ENCODE measurements around the gene TMEM203.
A peak's percentile ranks its signal among the peaks of the same experiment; 100 is the strongest.

TMEM203 gene

GRCh38 chr9:137215196-137215986, 9.9 kb upstream of the TMEM203 start:
- Mint-ChIP-seq H3K27me3 (no peaks in the 10 kb centered on the region), H3K9me3 (no peaks in the 10 kb centered on the region), H3K27ac (ENCODE audit: low read depth) (no peak overlapping the region), H3K4me1 (peaks cover 6% of the 10 kb centered on the region), H3K36me3 (ENCODE audit: insufficient read depth) (peaks cover 7% of the 10 kb centered on the region), H3K4me3 (no peak overlapping the region)
- DNase-seq (ENCODE audit: low spot score in 2 of 2) (no peak), ATAC-seq (replicated peaks; ENCODE audit: extremely low read depth, poor library complexity, severe bottlenecking) (no peak)

- no peak for DNase-seq (ENCODE audit: low spot score in 2 of 2)
- H3K4me3 Mint-ChIP-seq = no peak overlapping the region
Observed at GRCh38 chr9:137214620-137215019, 9.2 kb upstream of the TMEM203 start.

GRCh38 chr9:137213160-137214060, 8.0 kb upstream of the TMEM203 start:
- H3K36me3 Mint-ChIP-seq (ENCODE audit: insufficient read depth) = peaks cover 8% of the 10 kb centered on the region
- ATAC-seq (replicated peaks; ENCODE audit: extremely low read depth, poor library complexity, severe bottlenecking) (no peak), DNase-seq (ENCODE audit: low spot score in 2 of 2) (no peak)
- no peaks in the 10 kb centered on the region for H3K27me3 Mint-ChIP-seq
- H3K4me1 Mint-ChIP-seq = peaks cover 6% of the 10 kb centered on the region
- peak overlapping the region; percentile 38 for H3K27ac Mint-ChIP-seq (ENCODE audit: low read depth)
- no peaks in the 10 kb centered on the region for H3K9me3 Mint-ChIP-seq
- no peak overlapping the region for H3K4me3 Mint-ChIP-seq

More at GRCh38 chr9:137214620-137215019, 9.2 kb upstream of the TMEM203 start:
- Mint-ChIP-seq H3K27ac (ENCODE audit: low read depth) (no peak overlapping the region), H3K9me3 (no peaks in the 10 kb centered on the region), H3K4me1 (peaks cover 6% of the 10 kb centered on the region), H3K36me3 (ENCODE audit: insufficient read depth) (peaks cover 7% of the 10 kb centered on the region), H3K27me3 (no peaks in the 10 kb centered on the region)
- no peak for ATAC-seq (replicated peaks; ENCODE audit: extremely low read depth, poor library complexity, severe bottlenecking)

GRCh38 chr9:137212520-137212919, 7.1 kb upstream of the TMEM203 start:
- ATAC-seq (replicated peaks; ENCODE audit: extremely low read depth, poor library complexity, severe bottlenecking) (no peak), DNase-seq (ENCODE audit: low spot score in 2 of 2) (no peak)
- Mint-ChIP-seq H3K4me1 (peaks cover 10% of the 10 kb centered on the region), H3K4me3 (no peak overlapping the region), H3K27ac (ENCODE audit: low read depth) (peak overlapping the region; percentile 38), H3K9me3 (no peaks in the 10 kb centered on the region), H3K36me3 (ENCODE audit: insufficient read depth) (peaks cover 11% of the 10 kb centered on the region), H3K27me3 (no peaks in the 10 kb centered on the region)

- H3K27ac Mint-ChIP-seq (ENCODE audit: low read depth) = no peak overlapping the region
- no peak overlapping the region for H3K4me3 Mint-ChIP-seq
- H3K9me3 Mint-ChIP-seq = no peaks in the 10 kb centered on the region
- DNase-seq (ENCODE audit: low spot score in 2 of 2) (no peak), ATAC-seq (replicated peaks; ENCODE audit: extremely low read depth, poor library complexity, severe bottlenecking) (no peak)
- peaks cover 19% of the 10 kb centered on the region for H3K4me1 Mint-ChIP-seq
- no peaks in the 10 kb centered on the region for H3K27me3 Mint-ChIP-seq
- H3K36me3 Mint-ChIP-seq (ENCODE audit: insufficient read depth) = peaks cover 11% of the 10 kb centered on the region
Observed at GRCh38 chr9:137211532-137211931, 6.1 kb upstream of the TMEM203 start.

GRCh38 chr9:137206602-137207001, 1.2 kb upstream of the TMEM203 start:
- H3K9me3 Mint-ChIP-seq = no peaks in the 10 kb centered on the region
- H3K27ac Mint-ChIP-seq (ENCODE audit: low read depth) = peak overlapping the region; percentile 94
- H3K36me3 Mint-ChIP-seq (ENCODE audit: insufficient read depth) = peaks cover 18% of the 10 kb centered on the region
- H3K4me3 Mint-ChIP-seq = peak overlapping the region; percentile 90
- DNase-seq (ENCODE audit: low spot score in 2 of 2) = no peak
- peaks cover 50% of the 10 kb centered on the region for H3K4me1 Mint-ChIP-seq
- no peak for ATAC-seq (replicated peaks; ENCODE audit: extremely low read depth, poor library complexity, severe bottlenecking)
- no peaks in the 10 kb centered on the region for H3K27me3 Mint-ChIP-seq

GRCh38 chr9:137204731-137205125, 720 bp downstream of the TMEM203 start:
- Mint-ChIP-seq H3K27me3 (no peaks in the 10 kb centered on the region), H3K36me3 (ENCODE audit: insufficient read depth) (peaks cover 22% of the 10 kb centered on the region), H3K27ac (ENCODE audit: low read depth) (peak overlapping the region; percentile 94), H3K9me3 (no peaks in the 10 kb centered on the region), H3K4me1 (peaks cover 48% of the 10 kb centered on the region), H3K4me3 (peak overlapping the region; percentile 90)
- DNase-seq (ENCODE audit: low spot score in 2 of 2) = no peak
- no peak for ATAC-seq (replicated peaks; ENCODE audit: extremely low read depth, poor library complexity, severe bottlenecking)

GRCh38 chr9:137202966-137203365, 2.5 kb downstream of the TMEM203 start:
- no peaks in the 10 kb centered on the region for H3K9me3 Mint-ChIP-seq
- no peak overlapping the region for H3K4me3 Mint-ChIP-seq
- H3K4me1 Mint-ChIP-seq = peaks cover 48% of the 10 kb centered on the region
- H3K27ac Mint-ChIP-seq (ENCODE audit: low read depth) = no peak overlapping the region
- H3K36me3 Mint-ChIP-seq (ENCODE audit: insufficient read depth) = peaks cover 20% of the 10 kb centered on the region
- H3K27me3 Mint-ChIP-seq = no peaks in the 10 kb centered on the region
- DNase-seq (ENCODE audit: low spot score in 2 of 2) (no peak), ATAC-seq (replicated peaks; ENCODE audit: extremely low read depth, poor library complexity, severe bottlenecking) (no peak)

GRCh38 chr9:137201205-137201868, 4.1 kb downstream of the TMEM203 start:
- DNase-seq (ENCODE audit: low spot score in 2 of 2) = no peak
- Mint-ChIP-seq H3K27me3 (no peaks in the 10 kb centered on the region), H3K9me3 (no peaks in the 10 kb centered on the region), H3K36me3 (ENCODE audit: insufficient read depth) (peaks cover 13% of the 10 kb centered on the region), H3K4me3 (peak overlapping the region; percentile 82), H3K4me1 (peaks cover 33% of the 10 kb centered on the region), H3K27ac (ENCODE audit: low read depth) (peak overlapping the region; percentile 81)
- ATAC-seq (replicated peaks; ENCODE audit: extremely low read depth, poor library complexity, severe bottlenecking) = no peak

- peak; percentile 96 for ATAC-seq (replicated peaks; ENCODE audit: extremely low read depth, poor library complexity, severe bottlenecking)
- Mint-ChIP-seq H3K4me1 (peaks cover 25% of the 10 kb centered on the region), H3K4me3 (peak within 1 kb of the TSS; percentile 82), H3K27me3 (no peaks in the 10 kb centered on the region), H3K27ac (ENCODE audit: low read depth) (peak within 1 kb of the TSS; percentile 81), H3K36me3 (ENCODE audit: insufficient read depth) (peaks cover 8% of the 10 kb centered on the region), H3K9me3 (no peaks in the 10 kb centered on the region)
- peak; percentile 92 to 97 for DNase-seq (ENCODE audit: low spot score in 2 of 2)
Observed at GRCh38 chr9:137200311-137201204, 4.9 kb downstream of the TMEM203 start, which contains the start of gene TPRN. Gene TPRN, minus strand, starts transcription at chr9:137200741. Its CDS starts 30 bp downstream, at chr9:137200711.

- no peaks in the 10 kb centered on the region for H3K27me3 Mint-ChIP-seq
- H3K4me1 Mint-ChIP-seq = peaks cover 18% of the 10 kb centered on the region
- DNase-seq (ENCODE audit: low spot score in 2 of 2) (no peak), ATAC-seq (replicated peaks; ENCODE audit: extremely low read depth, poor library complexity, severe bottlenecking) (no peak)
- H3K4me3 Mint-ChIP-seq = peak overlapping the region; percentile 78
- no peak overlapping the region for H3K27ac Mint-ChIP-seq (ENCODE audit: low read depth)
- peaks cover 5% of the 10 kb centered on the region for H3K36me3 Mint-ChIP-seq (ENCODE audit: insufficient read depth)
- no peaks in the 10 kb centered on the region for H3K9me3 Mint-ChIP-seq
Observed at GRCh38 chr9:137199411-137200121, 5.9 kb downstream of the TMEM203 start.

All from central memory CD8-positive, alpha-beta T cell (primary cell).